ENCODE data around the gene CGREF1.
"Not testable (repeated sequence)": the region's sequence is repeated elsewhere in the genome, so short reads cannot be mapped to it uniquely, and the experiment has no call there.

CGREF1 gene

DNA sequence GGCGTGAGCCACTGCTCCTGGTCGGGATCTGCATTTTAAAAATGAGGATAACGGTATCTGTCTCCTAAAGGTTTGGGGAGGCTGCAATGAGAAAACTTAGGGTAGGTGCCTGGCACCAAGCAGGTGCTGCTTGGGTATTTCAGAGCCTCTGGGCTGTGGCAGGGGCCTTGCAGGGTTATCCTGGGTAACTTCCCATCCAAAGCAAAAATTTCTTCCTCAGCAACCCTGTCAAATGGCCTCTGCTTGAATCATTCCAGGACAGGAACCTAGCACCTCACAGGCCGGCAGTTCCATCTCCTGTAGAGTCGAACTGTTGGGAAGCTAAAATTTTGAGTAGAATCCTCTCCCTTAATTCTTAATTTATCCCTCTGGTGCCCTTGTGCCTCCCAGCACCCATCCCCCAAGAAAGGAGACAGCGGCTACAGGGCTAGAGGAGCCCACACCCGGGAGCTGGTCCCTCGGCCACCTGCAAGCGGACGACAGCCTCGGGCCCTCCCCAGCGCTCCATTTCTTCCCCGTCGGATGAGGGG is 868 bp downstream of the CGREF1 start:
- DNase-seq (ENCODE audit: low read depth in 1 of 2, low spot score in 1 of 2): no peak
- Histone ChIP-seq H3K27me3 (ENCODE audit: insufficient read depth, poor library complexity, severe bottlenecking) (no peaks in the 10 kb centered on the region), H3K27ac (replicated peaks) (no peak overlapping the region), H3K4me3 (replicated peaks; ENCODE audit: insufficient read depth, low read length) (peak overlapping the region; percentile 54)
- TF ChIP-seq SPI1 (IDR thresholded peaks at IDR 0.05; ENCODE audit: borderline replicate concordance, low read depth) (no peak), GABPA (IDR thresholded peaks at IDR 0.05; ENCODE audit: low read depth) (no peak), POLR2AphosphoS5 (IDR thresholded peaks at IDR 0.05; ENCODE audit: low read depth) (no peak)
- TF ChIP-seq, protein P1, sequence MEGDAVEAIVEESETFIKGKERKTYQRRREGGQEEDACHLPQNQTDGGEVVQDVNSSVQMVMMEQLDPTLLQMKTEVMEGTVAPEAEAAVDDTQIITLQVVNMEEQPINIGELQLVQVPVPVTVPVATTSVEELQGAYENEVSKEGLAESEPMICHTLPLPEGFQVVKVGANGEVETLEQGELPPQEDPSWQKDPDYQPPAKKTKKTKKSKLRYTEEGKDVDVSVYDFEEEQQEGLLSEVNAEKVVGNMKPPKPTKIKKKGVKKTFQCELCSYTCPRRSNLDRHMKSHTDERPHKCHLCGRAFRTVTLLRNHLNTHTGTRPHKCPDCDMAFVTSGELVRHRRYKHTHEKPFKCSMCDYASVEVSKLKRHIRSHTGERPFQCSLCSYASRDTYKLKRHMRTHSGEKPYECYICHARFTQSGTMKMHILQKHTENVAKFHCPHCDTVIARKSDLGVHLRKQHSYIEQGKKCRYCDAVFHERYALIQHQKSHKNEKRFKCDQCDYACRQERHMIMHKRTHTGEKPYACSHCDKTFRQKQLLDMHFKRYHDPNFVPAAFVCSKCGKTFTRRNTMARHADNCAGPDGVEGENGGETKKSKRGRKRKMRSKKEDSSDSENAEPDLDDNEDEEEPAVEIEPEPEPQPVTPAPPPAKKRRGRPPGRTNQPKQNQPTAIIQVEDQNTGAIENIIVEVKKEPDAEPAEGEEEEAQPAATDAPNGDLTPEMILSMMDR (IDR thresholded peaks at IDR 0.05; ENCODE audit: insufficient read depth, low read length): no peak
- TF ChIP-seq, protein P2, sequence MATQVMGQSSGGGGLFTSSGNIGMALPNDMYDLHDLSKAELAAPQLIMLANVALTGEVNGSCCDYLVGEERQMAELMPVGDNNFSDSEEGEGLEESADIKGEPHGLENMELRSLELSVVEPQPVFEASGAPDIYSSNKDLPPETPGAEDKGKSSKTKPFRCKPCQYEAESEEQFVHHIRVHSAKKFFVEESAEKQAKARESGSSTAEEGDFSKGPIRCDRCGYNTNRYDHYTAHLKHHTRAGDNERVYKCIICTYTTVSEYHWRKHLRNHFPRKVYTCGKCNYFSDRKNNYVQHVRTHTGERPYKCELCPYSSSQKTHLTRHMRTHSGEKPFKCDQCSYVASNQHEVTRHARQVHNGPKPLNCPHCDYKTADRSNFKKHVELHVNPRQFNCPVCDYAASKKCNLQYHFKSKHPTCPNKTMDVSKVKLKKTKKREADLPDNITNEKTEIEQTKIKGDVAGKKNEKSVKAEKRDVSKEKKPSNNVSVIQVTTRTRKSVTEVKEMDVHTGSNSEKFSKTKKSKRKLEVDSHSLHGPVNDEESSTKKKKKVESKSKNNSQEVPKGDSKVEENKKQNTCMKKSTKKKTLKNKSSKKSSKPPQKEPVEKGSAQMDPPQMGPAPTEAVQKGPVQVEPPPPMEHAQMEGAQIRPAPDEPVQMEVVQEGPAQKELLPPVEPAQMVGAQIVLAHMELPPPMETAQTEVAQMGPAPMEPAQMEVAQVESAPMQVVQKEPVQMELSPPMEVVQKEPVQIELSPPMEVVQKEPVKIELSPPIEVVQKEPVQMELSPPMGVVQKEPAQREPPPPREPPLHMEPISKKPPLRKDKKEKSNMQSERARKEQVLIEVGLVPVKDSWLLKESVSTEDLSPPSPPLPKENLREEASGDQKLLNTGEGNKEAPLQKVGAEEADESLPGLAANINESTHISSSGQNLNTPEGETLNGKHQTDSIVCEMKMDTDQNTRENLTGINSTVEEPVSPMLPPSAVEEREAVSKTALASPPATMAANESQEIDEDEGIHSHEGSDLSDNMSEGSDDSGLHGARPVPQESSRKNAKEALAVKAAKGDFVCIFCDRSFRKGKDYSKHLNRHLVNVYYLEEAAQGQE (IDR thresholded peaks at IDR 0.05; ENCODE audit: insufficient replicate concordance, low read depth): no peak

DNA sequence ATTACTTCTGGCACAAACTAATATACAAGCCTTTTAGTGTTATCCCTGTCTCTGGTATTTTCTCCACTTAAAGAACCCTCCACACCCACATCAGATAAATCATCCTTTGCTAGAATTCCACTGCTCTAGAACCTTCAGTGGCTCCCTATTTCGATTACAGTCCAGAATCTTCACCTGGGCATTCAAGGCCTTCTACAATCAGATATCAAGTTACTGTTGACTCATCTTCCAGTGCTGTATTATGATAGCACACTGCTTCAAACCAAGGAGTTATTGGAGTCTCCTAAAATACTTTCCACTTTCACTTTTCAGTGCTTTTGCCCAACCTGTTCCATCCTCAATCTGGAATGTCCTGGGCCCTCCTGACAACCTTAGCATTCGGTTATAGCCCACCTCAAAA is 3.4 kb downstream of the CGREF1 start:
- H3K27ac ChIP-seq (replicated peaks): no peak overlapping the region
- no peak overlapping the region for H3K4me3 ChIP-seq (replicated peaks; ENCODE audit: insufficient read depth, low read length)
- TF ChIP-seq, protein P1 (IDR thresholded peaks at IDR 0.05; ENCODE audit: insufficient read depth, low read length): no peak
- TF ChIP-seq, protein P2 (IDR thresholded peaks at IDR 0.05; ENCODE audit: insufficient replicate concordance, low read depth): no peak
- TF ChIP-seq GABPA (IDR thresholded peaks at IDR 0.05; ENCODE audit: low read depth) (no peak), SPI1 (IDR thresholded peaks at IDR 0.05; ENCODE audit: borderline replicate concordance, low read depth) (no peak), POLR2AphosphoS5 (IDR thresholded peaks at IDR 0.05; ENCODE audit: low read depth) (no peak)
- H3K27me3 ChIP-seq (ENCODE audit: insufficient read depth, poor library complexity, severe bottlenecking): no peaks in the 10 kb centered on the region
- DNase-seq (ENCODE audit: low read depth in 1 of 2, low spot score in 1 of 2): no peak

DNA sequence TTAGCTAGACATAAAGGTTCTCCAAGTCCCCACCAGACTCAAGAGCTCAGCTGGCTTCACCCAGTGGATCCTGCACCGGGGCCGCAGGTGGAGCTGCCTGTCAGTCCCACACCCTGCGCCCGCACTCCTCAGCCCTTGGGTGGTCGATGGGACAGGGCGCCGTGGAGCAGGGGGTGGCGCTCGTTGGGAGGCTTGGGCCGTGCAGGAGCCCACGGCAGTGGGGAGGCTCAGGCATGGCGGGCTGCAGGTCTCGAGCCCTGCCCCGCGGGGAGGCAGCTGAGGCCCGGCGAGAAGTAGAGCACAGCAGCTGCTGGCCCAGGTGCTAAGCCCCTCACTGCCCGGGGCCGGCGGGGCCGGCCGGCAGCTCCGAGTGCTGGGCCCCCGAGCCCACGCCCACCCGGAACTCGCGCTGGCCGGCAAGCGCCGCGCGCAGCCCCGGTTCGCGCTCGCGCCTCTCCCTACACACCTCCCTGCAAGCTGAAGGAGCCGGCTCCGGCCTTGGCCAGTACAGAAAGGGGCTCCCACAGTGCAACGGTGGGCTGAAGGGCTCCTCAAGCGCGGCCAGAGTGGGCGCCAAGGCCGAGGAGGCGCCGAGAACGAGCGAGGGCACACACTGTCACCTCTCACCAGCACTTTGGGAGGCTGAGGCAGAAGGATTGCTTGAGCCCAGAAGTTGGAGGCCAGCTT is 7.4 kb downstream of the CGREF1 start:
- not testable (repeated sequence) for H3K4me3 ChIP-seq (replicated peaks; ENCODE audit: insufficient read depth, low read length); H3K27ac ChIP-seq (replicated peaks); DNase-seq (ENCODE audit: low read depth in 1 of 2, low spot score in 1 of 2); H3K27me3 ChIP-seq (ENCODE audit: insufficient read depth, poor library complexity, severe bottlenecking)

DNA sequence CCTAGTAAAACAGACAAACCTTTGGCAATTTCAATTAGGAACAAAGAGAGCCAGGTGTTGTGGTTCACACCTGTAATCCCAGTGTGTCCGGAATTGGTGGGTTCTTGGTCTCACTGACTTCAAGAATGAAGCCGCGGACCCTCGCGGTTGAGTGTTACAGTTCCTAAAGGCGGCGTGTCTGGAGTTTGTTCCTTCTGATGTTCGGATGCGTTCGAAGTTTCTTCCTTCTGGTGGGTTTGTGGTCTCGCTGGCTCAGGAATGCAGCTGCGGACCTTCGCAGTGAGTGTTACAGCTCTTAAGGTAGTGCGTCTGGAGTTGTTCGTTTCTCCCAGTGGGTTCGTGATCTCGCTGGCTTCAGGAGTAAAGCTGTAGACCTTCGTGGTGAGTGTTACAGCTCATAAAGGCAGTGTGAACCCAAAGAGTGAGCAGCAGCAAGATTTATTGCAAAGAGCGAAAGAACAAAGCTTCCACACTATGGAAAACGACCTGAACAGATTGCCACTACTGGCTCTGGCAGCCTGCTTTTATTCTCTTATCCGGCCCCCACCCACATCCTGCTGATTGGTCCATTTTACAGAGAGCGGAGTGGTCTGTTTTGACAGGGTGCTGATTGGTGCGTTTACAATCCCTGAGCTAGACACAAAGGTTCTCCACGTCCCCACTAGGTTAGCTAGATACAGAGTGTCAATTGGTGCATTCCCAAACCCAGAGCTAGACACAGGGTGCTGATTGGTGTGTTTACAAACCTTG is 8.2 kb downstream of the CGREF1 start:
- H3K27ac ChIP-seq (replicated peaks): not testable (repeated sequence)

More for the DNA sequence above, 8.2 kb downstream of the CGREF1 start:
- H3K27me3 ChIP-seq (ENCODE audit: insufficient read depth, poor library complexity, severe bottlenecking); H3K4me3 ChIP-seq (replicated peaks; ENCODE audit: insufficient read depth, low read length); DNase-seq (ENCODE audit: low read depth in 1 of 2, low spot score in 1 of 2): not testable (repeated sequence)

All from HL-60 (cell line).